Urothelium cell line (cell line): ENCODE results near the gene KLHDC3.
A peak's percentile ranks its signal among the peaks of the same experiment; 100 is the strongest.
"Not testable (repeated sequence)": the region's sequence is repeated elsewhere in the genome, so short reads cannot be mapped to it uniquely, and the experiment has no call there.

Experiments
- DNase-seq: peaks from one replicate; pipeline ENCODE4 v3.0.0; 2011; ENCODE audit warnings: low spot score, mixed read lengths
- FAIRE-seq: peaks from 2 replicates; lab custom pipeline; 2011; peaks lifted over from hg19 to GRCh38; lab: Jason Lieb, UNC

KLHDC3 gene

DNA sequence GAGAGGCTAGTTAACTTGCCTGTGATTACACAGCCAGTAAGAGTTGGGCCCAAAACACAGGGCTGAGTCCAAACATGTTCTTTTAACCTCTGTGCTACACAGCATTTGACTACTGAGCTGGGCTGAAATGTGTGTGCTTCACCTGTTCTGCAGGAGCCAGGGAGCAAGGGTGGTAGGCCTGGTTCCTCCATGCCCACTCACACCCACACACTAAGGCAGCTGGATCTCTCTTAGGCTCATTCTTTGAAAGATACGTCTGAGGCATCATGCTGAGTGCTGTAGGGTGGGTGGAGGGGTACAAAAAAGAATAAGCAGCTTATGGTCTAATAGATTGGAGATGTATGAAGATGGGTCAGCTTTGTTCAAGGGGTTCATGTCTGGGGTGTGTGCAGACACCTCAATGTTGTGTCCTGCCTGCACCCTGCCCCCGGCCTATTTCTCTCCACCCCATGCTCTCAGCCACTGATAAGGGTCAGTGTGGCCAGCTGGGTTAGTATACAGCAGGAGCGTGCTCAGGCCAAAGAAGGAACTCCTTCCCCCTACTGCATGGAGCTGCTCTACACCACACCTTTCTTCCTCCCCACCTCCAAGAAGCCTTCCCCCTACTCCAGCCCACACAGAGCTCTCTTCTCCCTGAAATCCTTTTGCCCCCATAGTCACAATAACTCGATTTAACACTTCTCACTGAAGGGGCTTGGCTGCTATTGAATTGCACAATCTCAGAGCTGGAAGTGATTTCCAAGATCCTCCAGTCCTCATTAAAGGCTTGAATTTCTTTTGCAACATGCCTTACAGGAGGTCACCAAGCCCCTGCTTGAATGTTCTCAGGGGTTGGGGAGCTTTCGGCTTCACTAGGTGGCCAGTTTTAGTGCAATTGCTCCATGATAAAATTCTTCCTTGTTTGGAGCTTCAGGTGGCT is 26.3 kb upstream of the KLHDC3 start:
- no peak for DNase-seq
- no peak for FAIRE-seq

DNA sequence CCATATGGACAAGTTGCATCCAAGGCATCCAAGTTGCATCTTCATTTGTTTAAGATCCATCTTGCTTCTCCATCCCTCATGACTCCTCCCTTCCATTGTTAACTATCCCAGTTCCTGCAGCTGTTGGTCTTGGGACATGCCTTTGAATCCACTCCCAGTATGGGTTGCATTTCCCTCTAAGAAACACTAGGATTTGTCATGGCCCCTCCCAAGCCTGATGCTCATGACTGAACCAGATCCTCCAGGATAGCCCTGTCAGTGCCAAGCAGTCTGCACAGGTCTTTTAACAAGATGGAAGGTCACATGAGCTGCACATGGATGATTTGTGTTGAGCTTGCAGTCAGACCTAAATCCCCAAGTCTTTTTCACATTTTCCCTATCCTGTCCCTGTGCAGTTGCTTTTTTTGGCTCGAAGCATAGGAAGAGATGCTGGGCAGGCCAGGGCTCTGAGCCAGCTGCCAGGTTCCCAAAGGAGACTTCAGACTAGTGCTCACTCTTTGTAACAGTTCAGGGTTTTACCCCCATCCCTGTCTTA is 25.5 kb upstream of the KLHDC3 start:
- DNase-seq (no peak), FAIRE-seq (no peak)

DNA sequence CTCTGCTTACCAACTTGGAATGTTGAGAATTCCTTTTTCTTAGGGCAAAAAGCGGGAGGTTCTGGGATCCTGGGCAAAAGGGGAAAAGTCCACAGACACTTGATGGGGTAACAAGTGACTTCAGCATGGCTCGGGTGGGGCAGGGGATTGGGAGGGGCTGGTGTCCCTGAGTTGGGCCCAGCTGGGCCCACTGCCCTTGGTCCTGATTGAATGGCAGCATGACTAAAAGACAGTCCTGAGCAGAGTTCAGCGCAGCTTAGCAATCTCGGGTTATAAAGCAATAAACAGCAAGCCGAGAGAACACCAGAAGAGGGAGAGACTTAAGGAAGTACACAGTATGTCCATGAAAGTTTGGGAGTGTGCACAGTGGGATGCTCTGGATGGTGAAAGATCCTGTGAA is 24.1 kb upstream of the KLHDC3 start:
- no peak for FAIRE-seq
- no peak for DNase-seq

GRCh38 chr6:42993445-42993844 is 20.6 kb upstream of the KLHDC3 start:
- FAIRE-seq (no peak), DNase-seq (no peak)

DNA sequence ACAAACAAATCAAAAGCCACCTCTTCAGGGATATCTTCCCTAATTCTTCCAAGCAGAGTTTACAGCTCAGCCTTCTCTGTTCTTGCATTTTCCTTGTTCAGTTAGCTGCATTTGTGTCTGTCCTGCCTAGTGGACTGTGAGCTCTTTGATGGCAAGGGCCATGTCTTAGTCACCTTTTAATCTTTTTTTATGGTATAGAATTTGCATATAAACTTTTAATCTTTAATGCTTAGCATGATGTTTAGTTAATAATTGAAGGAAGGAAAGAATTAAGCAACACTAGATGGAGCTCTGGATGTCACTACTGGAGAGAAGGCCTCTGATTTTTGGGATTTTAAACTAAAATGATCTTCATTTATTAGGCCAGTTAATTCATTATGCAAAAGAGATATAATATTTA is 17.5 kb upstream of the KLHDC3 start:
- no peak for FAIRE-seq
- DNase-seq = no peak

GRCh38 chr6:42998205-42998604 is 15.8 kb upstream of the KLHDC3 start:
- not testable (repeated sequence) for FAIRE-seq, DNase-seq

DNA sequence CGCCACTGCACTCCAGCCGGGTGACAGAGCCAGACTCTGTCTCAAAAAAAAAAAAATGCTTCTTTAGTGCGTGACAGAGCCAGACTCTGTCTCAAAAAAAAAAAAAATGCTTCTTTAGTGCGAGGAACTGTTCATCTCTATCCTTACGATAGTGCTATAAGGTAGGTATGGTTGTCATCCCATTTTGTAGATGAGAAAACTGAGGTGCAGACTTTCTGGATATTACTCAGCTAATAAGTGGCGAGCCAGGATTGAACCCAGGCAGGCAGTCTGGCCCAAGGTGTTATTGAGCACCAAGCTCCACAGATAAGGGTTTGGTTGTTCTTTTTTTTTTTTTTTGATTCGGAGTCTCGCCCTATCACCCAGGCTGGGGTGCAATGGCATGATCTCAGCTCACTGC is 12.2 kb upstream of the KLHDC3 start:
- DNase-seq (no peak), FAIRE-seq (no peak)

DNA sequence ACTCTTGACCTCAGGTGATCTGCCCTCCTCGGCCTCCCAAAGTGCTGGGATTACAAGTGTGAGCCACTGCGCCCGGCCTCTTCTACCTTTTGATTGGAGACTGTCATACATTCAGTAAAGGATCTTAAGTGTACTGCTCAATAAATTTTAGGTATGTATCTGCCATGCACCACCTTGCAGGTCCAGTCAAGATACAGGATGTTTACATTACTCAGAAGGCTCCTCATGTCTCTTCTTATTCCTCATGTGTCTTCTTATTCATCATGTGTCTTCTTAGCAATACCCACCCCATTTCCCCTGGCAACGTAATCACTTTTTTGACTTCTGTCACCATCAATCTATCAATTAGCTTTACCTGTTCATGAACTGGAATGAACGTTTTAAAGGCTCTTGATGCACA is 8.2 kb upstream of the KLHDC3 start:
- DNase-seq (no peak), FAIRE-seq (no peak)

- FAIRE-seq (no peak), DNase-seq (no peak)
Observed at GRCh38 chr6:43006251-43006650, 7.8 kb upstream of the KLHDC3 start.

- DNase-seq = no peak
- no peak for FAIRE-seq
Observed at GRCh38 chr6:43007126-43007525, 6.9 kb upstream of the KLHDC3 start.

DNA sequence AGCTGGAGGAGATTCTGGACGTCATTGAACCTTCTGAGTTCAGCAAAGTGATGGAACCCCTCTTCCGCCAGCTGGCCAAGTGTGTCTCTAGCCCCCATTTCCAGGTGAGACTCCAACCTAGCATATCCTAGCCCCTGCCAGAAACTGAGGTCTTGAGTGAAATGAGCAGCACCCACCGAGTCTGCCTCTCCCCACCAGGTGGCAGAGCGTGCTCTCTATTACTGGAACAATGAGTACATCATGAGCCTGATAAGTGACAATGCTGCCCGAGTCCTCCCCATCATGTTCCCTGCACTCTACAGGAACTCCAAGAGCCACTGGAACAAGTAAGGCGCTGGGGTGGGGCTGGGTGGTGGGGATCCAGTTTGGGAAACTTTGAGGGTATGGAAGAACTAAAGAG is 4.9 kb upstream of the KLHDC3 start:
- no peak for DNase-seq
- no peak for FAIRE-seq

DNA sequence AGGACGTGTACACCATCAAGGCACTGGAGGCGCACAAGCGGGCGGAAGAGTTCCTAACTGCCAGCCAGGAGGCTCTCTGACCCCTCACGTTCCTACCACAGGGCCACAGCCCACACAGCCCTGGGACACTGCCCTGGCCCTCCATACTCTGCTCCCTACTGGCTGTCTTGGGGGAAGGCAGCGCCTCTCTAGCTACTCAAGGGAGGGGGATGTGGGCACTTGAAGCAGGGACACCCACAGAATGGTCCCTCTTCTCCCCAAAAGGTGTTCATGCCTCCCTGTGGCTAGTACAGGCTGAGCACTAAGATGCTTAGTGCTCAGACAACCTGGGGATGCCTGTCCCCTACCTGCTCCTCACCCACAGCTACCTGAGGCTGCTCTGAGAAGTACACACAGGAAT is 2.8 kb upstream of the KLHDC3 start:
- FAIRE-seq (no peak), DNase-seq (no peak)

DNA sequence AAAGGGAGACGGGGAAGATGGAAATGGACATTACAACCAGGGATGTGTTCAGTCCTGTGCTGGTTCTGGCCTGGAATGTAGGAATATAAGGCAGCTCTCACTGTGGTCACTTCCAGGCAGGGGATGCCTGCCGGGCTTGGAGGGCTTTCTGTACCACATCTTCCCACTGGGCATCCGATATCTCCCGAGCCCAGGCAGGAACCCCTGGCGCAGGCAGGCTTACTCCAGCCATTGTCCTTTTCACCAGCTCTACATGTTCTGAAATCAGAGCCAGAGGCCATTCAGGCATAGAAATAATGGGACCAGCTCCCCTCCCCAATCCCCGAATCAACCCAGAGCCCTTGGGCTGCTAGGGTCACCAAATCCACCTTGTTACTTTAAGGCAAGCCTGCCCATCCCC is 1.7 kb upstream of the KLHDC3 start:
- FAIRE-seq = no peak
- DNase-seq = no peak

DNA sequence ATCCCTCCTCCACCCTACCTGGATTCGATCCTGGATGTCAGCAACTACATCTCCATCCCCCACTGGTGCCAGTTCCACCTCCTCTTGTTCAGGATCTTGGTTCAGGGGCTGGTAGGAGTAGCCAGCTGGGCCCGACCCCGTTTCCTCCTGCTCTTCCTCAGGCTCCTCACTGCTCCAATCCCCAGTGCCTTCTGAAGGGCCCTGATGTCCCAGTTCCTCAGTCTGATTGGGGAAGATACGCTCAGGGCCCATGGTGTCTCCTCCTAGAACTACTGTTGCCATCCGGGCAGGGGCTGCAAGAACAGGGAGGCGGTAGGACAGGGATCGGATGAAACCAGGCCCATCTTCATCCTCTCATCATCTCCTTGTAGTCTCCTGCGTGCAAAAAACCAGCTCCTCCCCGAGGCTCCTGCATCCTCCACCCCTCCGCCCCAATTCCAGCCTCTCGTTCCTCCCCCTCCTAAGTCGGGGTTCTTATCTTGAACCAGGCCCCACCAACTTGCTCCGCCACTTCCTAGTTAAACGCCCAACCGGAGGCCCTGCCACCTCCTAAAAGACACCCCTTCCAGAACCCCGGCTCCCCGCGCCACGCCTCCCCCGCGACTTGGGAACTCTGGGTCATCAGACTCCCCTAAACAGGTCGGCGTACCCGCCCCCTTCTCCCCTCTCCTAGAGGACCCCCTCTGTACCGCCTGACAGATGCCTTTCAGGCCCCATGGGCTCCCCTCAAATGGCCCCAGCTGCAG is 779 bp upstream of the KLHDC3 start:
- DNase-seq (peak; percentile 18), FAIRE-seq (no peak)

GRCh38 chr6:43014434-43014909 is 423 bp downstream of the KLHDC3 start:
- FAIRE-seq (no peak), DNase-seq (no peak)

DNA sequence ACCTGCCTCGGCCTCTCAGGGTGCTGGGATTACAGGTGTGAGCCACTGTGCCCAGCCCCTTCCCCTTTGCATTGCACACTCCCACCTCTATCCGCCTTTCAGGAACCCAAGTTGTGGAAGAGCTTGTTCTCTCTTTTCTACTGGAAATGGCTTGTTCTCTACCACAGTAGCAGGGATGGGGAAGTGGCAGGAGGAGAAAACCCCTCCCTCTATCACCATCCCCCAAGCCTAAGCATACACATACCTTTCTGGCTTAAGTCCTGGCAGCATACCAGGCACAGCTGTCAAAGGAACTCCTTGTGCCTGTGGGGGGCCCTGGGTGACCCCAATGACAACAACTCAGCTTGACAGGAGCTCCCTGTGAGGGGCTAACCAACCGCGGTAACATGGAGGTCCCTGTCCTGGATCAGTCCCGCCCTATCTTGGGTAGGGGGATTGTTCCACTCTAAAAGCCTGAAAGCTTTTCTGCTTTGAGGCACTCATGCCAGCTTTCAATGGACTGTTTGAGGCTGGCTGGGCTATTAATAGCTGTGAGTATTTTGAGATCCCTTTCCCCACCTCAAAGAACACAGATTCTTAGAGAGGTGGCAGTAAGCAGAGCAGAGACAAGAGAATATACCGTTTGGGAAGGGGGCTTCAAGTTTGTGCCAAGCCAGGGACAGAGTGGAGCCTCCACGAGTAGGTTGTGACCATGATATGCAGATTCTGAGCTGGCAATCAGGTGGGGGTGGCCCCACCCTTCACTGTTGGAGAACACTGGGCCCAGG is 2.3 kb downstream of the KLHDC3 start:
- FAIRE-seq (no peak), DNase-seq (no peak)

- no peak for DNase-seq
- FAIRE-seq = no peak
Observed at GRCh38 chr6:43016943-43017334, 2.9 kb downstream of the KLHDC3 start.

DNA sequence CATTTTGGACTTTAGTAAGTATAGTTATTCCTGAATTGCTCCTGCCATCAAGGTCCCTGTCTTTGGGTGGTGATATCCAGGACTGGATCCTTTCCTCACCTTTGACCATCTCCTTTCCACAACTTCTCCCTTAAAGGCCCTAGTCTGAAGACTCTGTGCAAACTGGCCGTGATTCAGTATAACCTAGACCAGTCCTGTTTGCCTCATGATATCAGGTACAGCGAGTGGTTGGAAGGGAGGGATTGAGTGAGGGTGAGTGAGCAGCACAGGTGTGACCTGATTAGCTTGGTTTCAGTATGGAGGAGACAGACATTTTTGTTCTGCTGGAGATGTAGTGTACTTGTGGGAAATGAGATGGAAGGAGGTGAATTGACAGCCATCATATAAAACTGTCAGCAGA is 5.1 kb downstream of the KLHDC3 start:
- DNase-seq (no peak), FAIRE-seq (no peak)

DNA sequence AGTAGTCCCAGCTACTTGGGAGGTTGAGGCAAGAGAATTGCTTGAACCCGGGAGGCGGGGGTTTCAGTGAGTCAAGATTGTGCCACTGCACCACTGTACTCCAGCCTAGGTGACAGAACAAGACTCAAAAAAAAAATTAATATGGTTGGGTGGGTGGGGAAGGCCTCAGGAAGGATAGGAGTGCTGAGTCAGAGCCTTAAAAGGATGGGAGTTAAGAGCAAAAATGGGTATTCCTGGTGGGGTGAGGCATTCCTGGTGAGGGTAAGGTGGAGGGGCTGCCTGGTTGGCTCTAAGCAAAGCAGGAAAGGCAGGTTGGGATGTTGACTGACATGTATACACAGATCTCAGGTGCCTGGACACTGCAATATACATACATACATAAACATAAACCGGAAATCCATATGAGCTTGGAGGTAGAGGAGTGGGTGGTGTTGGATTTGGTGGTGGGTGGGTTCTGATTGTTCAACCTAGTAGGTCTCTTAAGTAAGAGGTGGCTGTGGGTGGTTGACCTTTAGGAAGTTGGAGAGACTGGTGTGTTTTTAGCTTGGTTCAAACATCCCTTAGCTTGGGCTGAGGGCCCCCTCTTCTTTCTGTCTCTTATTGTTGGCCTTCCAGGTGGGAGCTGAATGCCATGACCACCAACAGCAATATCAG is 6.1 kb downstream of the KLHDC3 start:
- FAIRE-seq = no peak
- DNase-seq = no peak

GRCh38 chr6:43020847-43021246 is 6.8 kb downstream of the KLHDC3 start:
- no peak for DNase-seq
- FAIRE-seq = no peak
